Fibroblast of the aortic adventitia (primary cell): ENCODE results near the gene GLI3. TPM values are rescaled to one million over a fixed set of nuclear protein-coding genes. Genes with fewer than 3 reads are reported as not detected.

Experiments used
- DNase-seq: peaks from one replicate; pipeline ENCODE4 v3.0.0-alpha.2; 2010; ENCODE audit warnings: low read depth
- H3K4me3 ChIP-seq: 2 replicates; pipeline ENCODE4 v1.5.1; 2011; ENCODE audit warnings: low read depth, mild to moderate bottlenecking, control low read depth, low read length, moderate library complexity
- total RNA-seq: library from RNA; depleted of rRNA; stranded (reverse); fragments of >200 nt; gene quantifications from 2 replicates; pipeline ENCODE4 v1.2.3, GENCODE V29; 2012; ENCODE audit warnings: low replicate concordance
- TF ChIP-seq, protein P1 (sequence below): IDR thresholded peaks from 2 replicates; pipeline ENCODE4 v1.5.1; 2011; ENCODE audit warnings: mild to moderate bottlenecking, low read length, control low read depth, inconsistent platforms; ENCODE audit not compliant: insufficient read depth

The GLI3 gene
- total RNA-seq, 1 donor = 7.0 TPM

GRCh38 chr7:42156291-42156865, 80.6 kb downstream of the GLI3 start:
- TF ChIP-seq, protein P1, sequence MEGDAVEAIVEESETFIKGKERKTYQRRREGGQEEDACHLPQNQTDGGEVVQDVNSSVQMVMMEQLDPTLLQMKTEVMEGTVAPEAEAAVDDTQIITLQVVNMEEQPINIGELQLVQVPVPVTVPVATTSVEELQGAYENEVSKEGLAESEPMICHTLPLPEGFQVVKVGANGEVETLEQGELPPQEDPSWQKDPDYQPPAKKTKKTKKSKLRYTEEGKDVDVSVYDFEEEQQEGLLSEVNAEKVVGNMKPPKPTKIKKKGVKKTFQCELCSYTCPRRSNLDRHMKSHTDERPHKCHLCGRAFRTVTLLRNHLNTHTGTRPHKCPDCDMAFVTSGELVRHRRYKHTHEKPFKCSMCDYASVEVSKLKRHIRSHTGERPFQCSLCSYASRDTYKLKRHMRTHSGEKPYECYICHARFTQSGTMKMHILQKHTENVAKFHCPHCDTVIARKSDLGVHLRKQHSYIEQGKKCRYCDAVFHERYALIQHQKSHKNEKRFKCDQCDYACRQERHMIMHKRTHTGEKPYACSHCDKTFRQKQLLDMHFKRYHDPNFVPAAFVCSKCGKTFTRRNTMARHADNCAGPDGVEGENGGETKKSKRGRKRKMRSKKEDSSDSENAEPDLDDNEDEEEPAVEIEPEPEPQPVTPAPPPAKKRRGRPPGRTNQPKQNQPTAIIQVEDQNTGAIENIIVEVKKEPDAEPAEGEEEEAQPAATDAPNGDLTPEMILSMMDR = no peak
- H3K4me3 ChIP-seq = no peak overlapping the region
- DNase-seq = no peak

DNA sequence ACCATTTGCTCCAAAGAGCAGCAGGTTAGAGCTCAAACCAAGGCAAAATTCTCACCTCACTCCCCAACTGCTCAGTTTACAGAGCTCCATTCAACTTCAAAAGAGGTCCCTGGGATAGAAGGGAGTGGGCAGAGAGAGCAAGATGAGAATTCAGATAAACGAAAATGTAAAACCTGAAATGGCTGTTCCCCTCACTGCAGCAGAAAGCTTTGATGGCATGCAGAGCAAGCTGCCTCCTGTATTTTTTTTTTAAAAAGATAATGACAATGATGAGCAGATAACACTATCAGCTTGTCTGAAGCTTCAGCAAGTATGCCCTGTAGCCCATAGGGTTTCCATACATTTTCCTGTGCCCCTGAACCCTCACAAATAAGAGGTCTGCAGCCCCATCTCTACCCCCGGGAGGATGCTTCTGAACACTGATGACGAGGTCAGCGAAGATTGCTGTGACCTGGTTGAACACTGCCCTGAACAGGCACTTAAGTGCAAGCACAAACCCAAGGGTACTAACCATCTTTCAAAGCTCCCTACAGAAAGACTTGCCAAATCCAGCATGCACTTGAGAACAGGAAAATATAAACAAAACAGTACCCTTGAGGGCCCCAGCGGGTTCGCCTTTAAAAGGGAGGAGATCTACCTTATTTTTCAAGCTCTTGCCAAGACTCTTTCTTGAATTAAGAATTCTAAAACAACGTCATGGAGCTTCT, 81.3 kb downstream of the GLI3 start:
- H3K4me3 ChIP-seq = no peak overlapping the region
- TF ChIP-seq, protein P1 = no peak
- no peak for DNase-seq

- no peak overlapping the region for H3K4me3 ChIP-seq
- no peak for DNase-seq
- TF ChIP-seq, protein P1 = no peak
Measured at GRCh38 chr7:42154173-42154572, 82.8 kb downstream of the GLI3 start.

GRCh38 chr7:42152329-42153205, 84.4 kb downstream of the GLI3 start:
- TF ChIP-seq, protein P1 = no peak
- H3K4me3 ChIP-seq = no peak overlapping the region
- no peak for DNase-seq

DNA sequence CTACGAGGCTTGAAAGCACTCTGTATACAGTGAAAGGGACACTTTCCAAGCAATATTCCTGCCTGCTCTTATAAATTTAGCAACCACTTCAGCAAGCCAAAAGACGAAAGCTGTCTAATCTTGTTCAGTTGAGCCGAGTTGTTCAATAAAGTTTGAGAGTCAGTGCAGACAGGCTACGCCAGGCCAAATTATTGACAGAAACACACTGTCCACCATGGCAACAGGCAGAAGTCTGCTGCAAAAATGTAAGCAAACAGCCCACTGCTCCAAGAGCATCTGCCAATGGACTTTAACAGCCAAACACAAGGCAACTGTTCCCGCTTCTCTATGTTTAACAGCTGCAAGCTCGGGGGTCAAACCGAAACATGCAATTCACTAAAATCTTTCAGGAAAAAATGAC, 85.7 kb downstream of the GLI3 start:
- peak overlapping the region; percentile 5 for H3K4me3 ChIP-seq
- TF ChIP-seq, protein P1 = no peak
- DNase-seq = peak; percentile 35

- H3K4me3 ChIP-seq = no peak overlapping the region
- TF ChIP-seq, protein P1 = no peak
- DNase-seq = no peak
Measured at GRCh38 chr7:42145539-42145938, 91.5 kb downstream of the GLI3 start.
